CD4-positive, alpha-beta T cell (primary cell): ENCODE data around the gene ACAP3. TPM values are rescaled to one million over a fixed set of nuclear protein-coding genes. Genes with fewer than 3 reads are reported as not detected.

Source experiments
- ATAC-seq: fragments of 200-7000 bp; cut with Tn5 transposase; one replicate; pipeline ENCODE4 v1.10.0; 2022; ENCODE audit warnings: mild to moderate bottlenecking; ENCODE audit not compliant: poor library complexity
- CTCF ChIA-PET: fragments of 350-600 bp; sonication (Branson Sonifier 250); formaldehyde crosslinking; loops from one replicate; lab custom pipeline; 2021; ENCODE audit warnings: antibody characterized with exemption, inconsistent platforms; lab: Charles Lee
- POLR2A ChIA-PET: fragments of 350-600 bp; sonication (Branson Sonifier 250); formaldehyde crosslinking; loops from one replicate; lab custom pipeline; 2021; ENCODE audit warnings: antibody characterized with exemption, inconsistent platforms; lab: Charles Lee
- DNase-seq, 14 experiments: peaks; one replicate each; pipeline ENCODE4 v3.0.0-alpha.2; 2013 to 2020; ENCODE audit warnings: mixed read lengths in 2 of 14
- H3K27ac ChIP-seq, 2 donors: one replicate each; pipeline versions ENCODE4 v1.5.1 to v1.7.0; 2013; ENCODE audit warnings: low read length in 2 of 2, low read depth in 1 of 2, mild to moderate bottlenecking in 1 of 2
- H3K27me3 ChIP-seq, 2 experiments: 1 replicate in 1 of 2; 2 replicates in 1 of 2; pipeline versions ENCODE4 v1.6.1 to v1.7.0; 2013; ENCODE audit warnings: low read length in 2 of 2, control low read depth in 1 of 2, mild to moderate bottlenecking in 1 of 2, moderate library complexity in 1 of 2; ENCODE audit not compliant: insufficient read depth in 2 of 2, control insufficient read depth in 1 of 2
- H3K36me3 ChIP-seq: one replicate; pipeline ENCODE4 v1.6.1; 2013; ENCODE audit warnings: low read length, control low read depth; ENCODE audit not compliant: insufficient read depth
- H3K4me1 ChIP-seq: one replicate; pipeline ENCODE4 v1.6.1; 2013; ENCODE audit warnings: low read length, control low read depth; ENCODE audit not compliant: insufficient read depth
- H3K4me3 ChIP-seq: one replicate; pipeline ENCODE4 v1.5.1; 2013; ENCODE audit warnings: mild to moderate bottlenecking, low read length, moderate library complexity
- H3K9me3 ChIP-seq, 2 experiments: 1 replicate in 1 of 2; 2 replicates in 1 of 2; pipeline versions ENCODE4 v1.6.1 to v1.7.0; 2013; ENCODE audit warnings: low read length in 2 of 2, mild to moderate bottlenecking in 2 of 2, control low read depth in 1 of 2, moderate library complexity in 1 of 2; ENCODE audit not compliant: control insufficient read depth in 1 of 2, insufficient read depth in 1 of 2
- H3K27ac Mint-ChIP-seq: one replicate; pipeline ENCODE4 v1.8.0; 2020; ENCODE audit warnings: mixed read lengths
- H3K27me3 Mint-ChIP-seq: one replicate; pipeline ENCODE4 v1.8.0; 2021; ENCODE audit warnings: mixed read lengths
- H3K36me3 Mint-ChIP-seq: one replicate; pipeline ENCODE4 v1.8.0; 2021; ENCODE audit warnings: low read depth, mixed read lengths
- H3K4me1 Mint-ChIP-seq: one replicate; pipeline ENCODE4 v1.8.0; 2021; ENCODE audit warnings: low read depth, mixed read lengths
- H3K4me3 Mint-ChIP-seq: one replicate; pipeline ENCODE4 v1.8.0; 2020; ENCODE audit warnings: mild to moderate bottlenecking, mixed read lengths
- H3K9me3 Mint-ChIP-seq: one replicate; pipeline ENCODE4 v1.8.0; 2020; ENCODE audit warnings: mixed read lengths
- CTCF ChIP-seq: fragments of 200-600 bp; IDR thresholded peaks from one replicate; pipeline ENCODE4 v1.8.0; 2022; ENCODE audit warnings: antibody characterized with exemption, mild to moderate bottlenecking
- intact Hi-C, 2 experiments: fragments of 100-400 bp; cut with DNase I in 1 of 2; cut with micrococcal nuclease in 1 of 2; formaldehyde crosslinking; loops; one replicate each; pipeline versions ENCODE4 v1.15.1 to v1.9.0; 2023 to 2025; cut with DNase I, micrococcal nuclease
- total RNA-seq, 174 experiments: library from RNA in 2 of 174; stranded (reverse) in 2 of 174; gene quantifications; one replicate each; pipeline ENCODE4 v1.2.3 and lab custom pipeline; 2021 to 2026

The ACAP3 gene
- total RNA-seq, 2 experiments from 2014 or later, result 45.3 to 46.4 TPM

GRCh38 chr1:1344655-1345361 is 37.1 kb upstream of the ACAP3 start:
- no peak for TF ChIP-seq CTCF
- ChIA-PET CTCF (no interaction called here), POLR2A (no interaction called here)
- H3K36me3 Mint-ChIP-seq, result peaks cover 7% of the 10 kb centered on the region
- Histone ChIP-seq H3K9me3 (no peaks in the 10 kb centered on the region), H3K27ac (no peak overlapping the region), H3K4me1 (peaks cover 32% of the 10 kb centered on the region), H3K36me3 (peaks cover 8% of the 10 kb centered on the region), H3K4me3 (no peak overlapping the region), H3K27me3 (no peaks in the 10 kb centered on the region)
- H3K9me3 Mint-ChIP-seq, result no peaks in the 10 kb centered on the region
- intact Hi-C loops, result no loop called here
- ATAC-seq (no peak), DNase-seq (peak in 2 of 14 experiments; percentile 19 to 60)
- no peak overlapping the region for H3K27ac Mint-ChIP-seq
- no peak overlapping the region for H3K4me3 Mint-ChIP-seq
- H3K27me3 Mint-ChIP-seq, result no peaks in the 10 kb centered on the region
- H3K4me1 Mint-ChIP-seq, result peaks cover 16% of the 10 kb centered on the region

GRCh38 chr1:1343811-1344421 is 36.2 kb upstream of the ACAP3 start:
- POLR2A ChIA-PET, result no interaction called here
- Mint-ChIP-seq H3K4me3 (no peak overlapping the region), H3K27me3 (no peaks in the 10 kb centered on the region), H3K9me3 (no peaks in the 10 kb centered on the region), H3K36me3 (peaks cover 7% of the 10 kb centered on the region), H3K27ac (no peak overlapping the region), H3K4me1 (peaks cover 16% of the 10 kb centered on the region)
- Histone ChIP-seq H3K4me1 (peaks cover 32% of the 10 kb centered on the region), H3K27ac (no peak overlapping the region), H3K36me3 (peaks cover 11% of the 10 kb centered on the region), H3K9me3 (no peaks in the 10 kb centered on the region), H3K27me3 (no peaks in the 10 kb centered on the region), H3K4me3 (no peak overlapping the region)
- no peak for DNase-seq
- TF ChIP-seq CTCF, result no peak
- CTCF ChIA-PET, result interaction anchor here (1.2 kb wide), 1 partner anchor 28 kb away, joined by 3 read pairs; no protein-coding TSS in a partner anchor
- intact Hi-C loops, result no loop called here
- ATAC-seq, result no peak

- Histone ChIP-seq H3K27me3 (no peaks in the 10 kb centered on the region), H3K4me1 (peaks cover 24% of the 10 kb centered on the region), H3K4me3 (no peak overlapping the region), H3K9me3 (no peaks in the 10 kb centered on the region), H3K27ac (no peak overlapping the region), H3K36me3 (peaks cover 15% of the 10 kb centered on the region)
- POLR2A ChIA-PET, result no interaction called here
- intact Hi-C loops, result no loop called here
- H3K4me1 Mint-ChIP-seq, result peaks cover 11% of the 10 kb centered on the region
- peaks cover 7% of the 10 kb centered on the region for H3K36me3 Mint-ChIP-seq
- H3K9me3 Mint-ChIP-seq, result no peaks in the 10 kb centered on the region
- DNase-seq (no peak), ATAC-seq (no peak)
- no peak overlapping the region for H3K4me3 Mint-ChIP-seq
- no peaks in the 10 kb centered on the region for H3K27me3 Mint-ChIP-seq
- TF ChIP-seq CTCF, result no peak
- CTCF ChIA-PET, result interaction anchor here (1.2 kb wide), 1 partner anchor 29 kb away, joined by 3 read pairs; no protein-coding TSS in a partner anchor
- H3K27ac Mint-ChIP-seq, result no peak overlapping the region
Measured at GRCh38 chr1:1342584-1343115, 34.9 kb upstream of the ACAP3 start.
